Heart right ventricle (tissue), 16 donors: ENCODE results near the gene USH2A. TPM values are rescaled to one million over a fixed set of nuclear protein-coding genes. Genes with fewer than 3 reads are reported as not detected.
"Not testable (repeated sequence)": the region's sequence is repeated elsewhere in the genome, so short reads cannot be mapped to it uniquely, and the experiment has no call there.

Experiments
- ATAC-seq, 8 donors: fragments of 200-7000 bp; cut with Tn5 transposase; one replicate each; pipeline ENCODE4 v1.9.1; 2020; ENCODE audit warnings: mild to moderate bottlenecking in 8 of 8, moderate library complexity in 8 of 8, moderate number of reproducible peaks in 1 of 8
- DNase-seq, 2 donors: peaks; one replicate each; pipeline ENCODE4 v3.0.0-alpha.2; 2020
- H3K27ac ChIP-seq, 10 donors: fragments of 200-600 bp; sonication (generic) in 2 of 10; one replicate each; pipeline versions ENCODE4 v1.5.0 to v1.8.0; 2020 to 2022; ENCODE audit warnings: mild to moderate bottlenecking in 3 of 10
- H3K27me3 ChIP-seq, 7 donors: fragments of 200-600 bp; one replicate each; pipeline ENCODE4 v1.8.0; 2021 to 2022; ENCODE audit warnings: mild to moderate bottlenecking in 2 of 7
- H3K36me3 ChIP-seq, 9 donors: fragments of 200-600 bp; sonication (generic) in 1 of 9; one replicate each; pipeline versions ENCODE4 v1.5.0 to v1.8.0; 2020 to 2022; ENCODE audit warnings: mild to moderate bottlenecking in 2 of 9
- H3K4me1 ChIP-seq, 9 donors: fragments of 200-600 bp; sonication (generic) in 1 of 9; one replicate each; pipeline versions ENCODE4 v1.5.0 to v1.8.0; 2020 to 2022; ENCODE audit warnings: mild to moderate bottlenecking in 4 of 9
- H3K4me3 ChIP-seq, 10 donors: fragments of 200-600 bp; sonication (generic) in 2 of 10; one replicate each; pipeline versions ENCODE4 v1.5.0 to v1.8.0; 2020 to 2022; ENCODE audit warnings: mild to moderate bottlenecking in 7 of 10, moderate library complexity in 2 of 10
- H3K9me3 ChIP-seq, 11 donors: fragments of 200-600 bp in 10 of 11; sonication (generic) in 2 of 11; one replicate each; pipeline versions ENCODE4 v1.5.0 to v1.8.0; 2013 to 2022; ENCODE audit warnings: mild to moderate bottlenecking in 2 of 11, control low read depth in 1 of 11, moderate library complexity in 1 of 11
- CTCF ChIP-seq, 9 donors: fragments of 200-600 bp; sonication (generic) in 2 of 9; IDR thresholded peaks; one replicate each; pipeline versions ENCODE4 v1.5.0 to v1.8.0; 2021 to 2022; ENCODE audit warnings: antibody characterized with exemption in 9 of 9, mild to moderate bottlenecking in 5 of 9, moderate library complexity in 1 of 9
- WGBS, 2 donors: extraction: QIAGEN DNeasy Blood & Tissue Kit; methylation state at CpG; one replicate each; pipeline ENCODE4 v1.1.7; 2013; ENCODE audit warnings: inconsistent platforms in 1 of 2; 5-methylcytosine and 5-hydroxymethylcytosine counted together
- intact Hi-C, 10 donors: fragments of 100-400 bp; cut with DNase I; formaldehyde crosslinking; loops; one replicate each; pipeline versions ENCODE4 v1.11.1 to v1.14.2; 2022
- polyA plus RNA-seq, 2 donors: library from polyadenylated mRNA; stranded (reverse); fragments of 200-250 nt; gene quantifications; one replicate each; pipeline ENCODE4 v1.2.3, GENCODE V29; 2013
- total RNA-seq, 10 donors: library from RNA; stranded (reverse); fragmentation: NEBNext Ultra II Directional in 3 of 10; extraction: Animal tissue kit (Norgen Biotek cat#: 25700) in 3 of 10; gene quantifications; one replicate each; pipeline versions ENCODE4 v1.2.1 to v1.2.4, GENCODE V29; 2021 to 2023
- donor health status: Arrhythmogenic right ventricular cardiomyopathy.
- donor health status: ischemic (EF 13 %, LVEDD 7.1; RV severe dilation, severe dysfunction).
- donor health status: healthy with polysubstance abuse.
- donor health status: DM: no; HTN: yes; CAD: no.
- donor health status: DM: no; HTN: no; CAD: no.
- donor health status: ischemic (EF 25% LVEDD 6.9; RV normal size, moderate dysfunction).
- donor health status: ischemic (EF 25% LVEDD 5.7; RV mildly dilated, moderate dysfunction).
- donor health status: healthy.
- donor health status: DM: yes; HTN: yes; CAD: no.
- donor health status: Ischemic cardiomyopathy.
- donor health status: ischemic (EF 35%, LVEDD 5.7; RV mildly dilated, moderate dysfunction).
- donor health status: nonischemic (EF 11% LVEDD 7.7; RV severe dilation, severe dysfunction).
- donor health status: DM: yes; HTN: yes; CAD: no.
- donor health status: PGD.
- donor health status: ischemic (EF 29% LVEDD 5.4; RV normal size, mild dysfunction).
- donor health status: nonischemic (EF 23%, LVEDD 6.1; RV moderate dilation, normal function).

Gene USH2A
- total and polyA plus RNA-seq, 12 donors: 0.01 to 4.9 (median 3.6) TPM

- Histone ChIP-seq H3K27me3 (no peaks in the 10 kb centered on the region), H3K27ac (no peak overlapping the region), H3K36me3 (no peaks in the 10 kb centered on the region), H3K4me1 (no peaks in the 10 kb centered on the region), H3K4me3 (no peak overlapping the region), H3K9me3 (no peaks in the 10 kb centered on the region)
- DNase-seq: no peak
- intact Hi-C loops: no loop called here
- 78 to 81% methylated on average over 3 of the region's 3 CpGs for WGBS, 2 donors
- no peak for TF ChIP-seq CTCF (IDR thresholded peaks at IDR 0.05)
- no peak for ATAC-seq
These were observed 402.4 kb downstream of the USH2A start for GRCh38 chr1:216020743-216021345.

- Histone ChIP-seq H3K27ac (no peak overlapping the region), H3K9me3 (no peaks in the 10 kb centered on the region), H3K27me3 (no peaks in the 10 kb centered on the region), H3K4me3 (no peak overlapping the region), H3K36me3 (no peaks in the 10 kb centered on the region), H3K4me1 (no peaks in the 10 kb centered on the region)
- ATAC-seq: no peak
- WGBS, 2 donors: 90 to 94% methylated on average over 3 of the region's 3 CpGs
- DNase-seq: no peak
- intact Hi-C loops: no loop called here
- TF ChIP-seq CTCF (IDR thresholded peaks at IDR 0.05): no peak
These were observed 408.1 kb downstream of the USH2A start for GRCh38 chr1:216015116-216015515.

- no peaks in the 10 kb centered on the region for H3K27me3 ChIP-seq
- H3K9me3 ChIP-seq: no peaks in the 10 kb centered on the region
- no peaks in the 10 kb centered on the region for H3K36me3 ChIP-seq
- H3K4me1 ChIP-seq: no peaks in the 10 kb centered on the region
- no peak overlapping the region for H3K27ac ChIP-seq
- WGBS, 2 donors: 36 to 52% methylated on average over 2 of the region's 2 CpGs
- no peak for ATAC-seq
- intact Hi-C loops: no loop called here
- no peak for TF ChIP-seq CTCF (IDR thresholded peaks at IDR 0.05)
- no peak for DNase-seq
- no peak overlapping the region for H3K4me3 ChIP-seq
These were observed 409.2 kb downstream of the USH2A start for GRCh38 chr1:216014086-216014485.

GRCh38 chr1:216009456-216009855, 413.8 kb downstream of the USH2A start:
- H3K4me1 ChIP-seq, ATAC-seq, H3K27ac ChIP-seq, H3K27me3 ChIP-seq, H3K4me3 ChIP-seq, H3K9me3 ChIP-seq, H3K36me3 ChIP-seq, intact Hi-C loops, DNase-seq: not testable (repeated sequence)
- 80% methylated on average over 10 of the region's 10 CpGs for WGBS, 2 donors

DNA sequence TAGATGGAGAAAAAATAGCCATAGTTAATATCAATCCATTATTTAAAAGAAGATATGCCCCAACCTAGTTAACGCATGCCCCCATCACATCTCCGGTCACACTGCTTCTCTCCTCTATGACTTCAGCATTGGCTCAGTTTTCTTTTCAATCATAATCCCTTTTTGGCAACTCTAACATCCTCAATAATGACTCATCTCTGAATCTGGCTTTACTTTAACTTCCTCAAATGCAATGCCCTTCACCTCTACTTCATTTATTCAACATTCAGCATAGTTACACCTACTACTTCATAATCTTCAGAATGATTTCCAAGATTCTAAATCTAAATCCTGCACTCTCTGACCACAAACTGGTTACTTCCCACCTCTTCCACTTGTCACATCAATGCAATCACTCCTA, 417.3 kb downstream of the USH2A start:
- 85 to 86% methylated on average over 2 of the region's 2 CpGs for WGBS, 2 donors
- no peak for DNase-seq
- intact Hi-C loops: no loop called here

More for the DNA sequence above, 417.3 kb downstream of the USH2A start:
- H3K4me1 ChIP-seq: no peaks in the 10 kb centered on the region
- no peak for ATAC-seq
- no peaks in the 10 kb centered on the region for H3K27me3 ChIP-seq
- H3K27ac ChIP-seq: no peak overlapping the region
- no peak overlapping the region for H3K4me3 ChIP-seq
- no peaks in the 10 kb centered on the region for H3K36me3 ChIP-seq
- no peaks in the 10 kb centered on the region for H3K9me3 ChIP-seq
- TF ChIP-seq CTCF (IDR thresholded peaks at IDR 0.05): no peak
